ENCODE measurements around the gene B3GNT9.

DNA sequence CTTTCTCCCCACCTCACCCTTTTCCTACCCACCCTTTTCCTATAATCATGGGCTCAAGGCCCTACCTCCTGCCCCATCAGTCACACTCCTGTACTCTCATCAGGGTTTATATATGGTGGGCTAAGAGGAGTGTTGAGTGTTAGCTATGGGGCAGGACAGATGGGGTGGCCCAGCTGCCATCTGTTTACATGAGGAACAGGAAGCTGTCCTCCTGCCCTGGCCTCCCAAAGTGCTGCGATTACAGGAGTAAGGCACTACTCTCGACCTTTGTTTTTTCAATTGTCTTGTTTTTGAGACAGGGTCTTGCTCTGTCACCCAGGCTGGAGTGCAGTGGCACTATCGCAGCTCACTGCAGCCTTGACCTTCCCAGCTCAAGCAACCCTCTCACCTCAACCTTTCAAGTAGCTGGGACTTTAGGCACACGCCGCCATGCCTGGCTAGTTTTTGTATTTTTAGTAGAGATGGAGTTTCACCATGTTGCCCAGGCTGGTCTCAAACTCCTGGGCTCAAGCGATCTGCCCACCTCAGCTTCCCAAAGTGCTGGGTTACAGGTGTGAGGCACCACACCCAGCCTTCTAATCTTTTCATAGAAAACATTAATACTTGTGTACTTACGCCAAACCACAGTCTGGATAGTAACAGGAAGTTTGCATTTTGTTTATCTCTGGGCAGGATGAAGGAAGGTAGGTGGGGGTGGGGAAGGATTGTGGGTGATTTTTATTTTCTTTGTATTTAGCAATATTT is 7.3 kb upstream of the B3GNT9 start:
- TF ChIP-seq, protein P1, sequence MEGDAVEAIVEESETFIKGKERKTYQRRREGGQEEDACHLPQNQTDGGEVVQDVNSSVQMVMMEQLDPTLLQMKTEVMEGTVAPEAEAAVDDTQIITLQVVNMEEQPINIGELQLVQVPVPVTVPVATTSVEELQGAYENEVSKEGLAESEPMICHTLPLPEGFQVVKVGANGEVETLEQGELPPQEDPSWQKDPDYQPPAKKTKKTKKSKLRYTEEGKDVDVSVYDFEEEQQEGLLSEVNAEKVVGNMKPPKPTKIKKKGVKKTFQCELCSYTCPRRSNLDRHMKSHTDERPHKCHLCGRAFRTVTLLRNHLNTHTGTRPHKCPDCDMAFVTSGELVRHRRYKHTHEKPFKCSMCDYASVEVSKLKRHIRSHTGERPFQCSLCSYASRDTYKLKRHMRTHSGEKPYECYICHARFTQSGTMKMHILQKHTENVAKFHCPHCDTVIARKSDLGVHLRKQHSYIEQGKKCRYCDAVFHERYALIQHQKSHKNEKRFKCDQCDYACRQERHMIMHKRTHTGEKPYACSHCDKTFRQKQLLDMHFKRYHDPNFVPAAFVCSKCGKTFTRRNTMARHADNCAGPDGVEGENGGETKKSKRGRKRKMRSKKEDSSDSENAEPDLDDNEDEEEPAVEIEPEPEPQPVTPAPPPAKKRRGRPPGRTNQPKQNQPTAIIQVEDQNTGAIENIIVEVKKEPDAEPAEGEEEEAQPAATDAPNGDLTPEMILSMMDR (IDR thresholded peaks at IDR 0.05): no peak
- no peak for TF ChIP-seq POLR2AphosphoS5 (IDR thresholded peaks at IDR 0.05)
